ENCODE results near the gene PRLR.

PRLR gene

DNA sequence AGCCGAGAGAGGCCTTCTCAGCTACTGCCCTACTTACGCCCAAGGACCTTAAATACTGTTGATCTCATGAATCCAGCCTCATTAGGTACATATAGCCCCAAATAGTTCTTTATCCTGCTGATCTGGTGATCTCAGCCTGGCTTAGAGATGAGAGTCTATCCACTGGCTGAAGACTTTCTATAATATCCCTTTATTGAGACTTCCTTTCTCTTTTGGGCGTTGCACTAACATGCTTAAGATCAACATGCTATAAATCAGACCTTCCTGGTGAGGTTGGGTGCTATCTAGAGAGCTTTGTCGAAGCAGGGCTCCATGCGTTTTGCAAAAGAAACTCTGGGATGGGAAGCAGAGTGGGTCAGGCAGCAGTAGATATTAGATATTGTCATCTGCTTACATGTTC, 138.6 kb downstream of the PRLR start:
- in situ Hi-C loops (cut with MboI; ENCODE audit: low sequenced_read_pairs), result no loop called here

GRCh38 chr5:35089334-35090314, 140.7 kb downstream of the PRLR start:
- in situ Hi-C loops (cut with MboI; ENCODE audit: low sequenced_read_pairs), result no loop called here

GRCh38 chr5:35087991-35088390, 142.3 kb downstream of the PRLR start:
- in situ Hi-C loops (cut with MboI; ENCODE audit: low sequenced_read_pairs), result no loop called here

DNA sequence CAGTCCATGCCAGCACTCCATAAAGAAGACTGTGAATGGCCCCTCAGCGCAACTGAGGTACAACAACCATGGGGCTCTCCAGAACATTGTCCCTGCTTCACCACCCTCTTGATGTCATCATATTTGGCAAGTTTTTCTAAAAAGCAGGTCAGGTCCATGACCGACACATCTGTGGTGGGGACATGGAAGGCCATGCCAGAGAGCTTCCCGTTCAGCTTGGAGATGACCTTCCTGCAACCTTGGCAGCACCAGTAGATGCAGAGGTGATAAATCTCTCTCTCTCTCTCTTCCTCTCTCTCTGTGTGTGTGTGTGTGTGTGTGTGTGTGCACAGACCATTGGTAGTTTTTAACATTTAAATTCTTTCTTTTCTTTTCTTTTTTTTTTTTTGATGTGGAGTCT, 147.1 kb downstream of the PRLR start:
- in situ Hi-C loops (cut with MboI; ENCODE audit: low sequenced_read_pairs), result no loop called here

DNA sequence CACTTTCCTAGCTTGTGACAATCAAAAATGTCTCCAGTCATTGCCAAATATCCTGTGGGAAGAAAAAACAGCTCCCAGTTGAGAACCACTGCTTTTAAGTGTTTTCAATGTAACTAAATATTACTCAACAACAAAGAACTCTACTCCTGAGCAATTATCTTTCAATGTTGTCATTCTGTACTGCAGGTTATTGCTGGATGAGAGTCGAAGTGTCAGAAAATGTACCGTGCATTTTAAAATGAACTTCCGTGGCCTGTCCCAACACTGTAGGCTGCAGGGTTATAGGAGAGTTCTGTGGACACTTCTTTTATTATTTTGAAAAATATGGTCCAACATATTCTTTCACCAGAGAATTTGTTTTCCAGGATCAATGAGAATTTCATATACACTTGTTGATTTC, 147.8 kb downstream of the PRLR start:
- in situ Hi-C loops (cut with MboI; ENCODE audit: low sequenced_read_pairs), result no loop called here

- in situ Hi-C loops (cut with MboI; ENCODE audit: low sequenced_read_pairs), result no loop called here
Measured at GRCh38 chr5:35081134-35081533, 149.2 kb downstream of the PRLR start.

GRCh38 chr5:35073160-35073559, 157.1 kb downstream of the PRLR start:
- in situ Hi-C loops (cut with MboI; ENCODE audit: low sequenced_read_pairs), result no loop called here

- in situ Hi-C loops (cut with MboI; ENCODE audit: low sequenced_read_pairs), result no loop called here
Measured at GRCh38 chr5:35069188-35069587, 161.1 kb downstream of the PRLR start.

DNA sequence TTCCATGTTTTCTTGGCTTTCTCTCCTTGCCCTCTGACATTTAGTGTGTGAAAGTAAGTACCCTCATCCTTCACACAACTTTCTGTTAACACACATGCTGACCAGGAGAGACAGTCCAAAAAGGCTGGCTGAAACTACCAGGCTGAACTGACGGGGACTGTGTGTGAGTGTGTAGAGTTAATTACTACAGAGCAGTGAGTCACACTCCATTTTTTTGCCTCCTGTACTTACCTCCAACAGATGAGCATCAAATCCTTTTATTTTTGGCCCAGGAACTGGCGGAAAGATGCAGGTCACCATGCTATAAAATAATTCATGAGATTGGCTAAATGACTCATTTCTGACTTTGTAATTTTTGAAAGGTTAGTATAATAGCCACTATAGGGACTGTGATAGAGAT, 162.3 kb downstream of the PRLR start:
- in situ Hi-C loops (cut with MboI; ENCODE audit: low sequenced_read_pairs), result no loop called here

GRCh38 chr5:35066260-35066795, 164.0 kb downstream of the PRLR start:
- in situ Hi-C loops (cut with MboI; ENCODE audit: low sequenced_read_pairs), result no loop called here

GRCh38 chr5:35063414-35063813, 166.9 kb downstream of the PRLR start:
- in situ Hi-C loops (cut with MboI; ENCODE audit: low sequenced_read_pairs), result no loop called here

GRCh38 chr5:35061211-35061770, 169.0 kb downstream of the PRLR start:
- in situ Hi-C loops (cut with MboI; ENCODE audit: low sequenced_read_pairs), result no loop called here

GRCh38 chr5:35060236-35060635, 170.1 kb downstream of the PRLR start:
- in situ Hi-C loops (cut with MboI; ENCODE audit: low sequenced_read_pairs), result no loop called here

DNA sequence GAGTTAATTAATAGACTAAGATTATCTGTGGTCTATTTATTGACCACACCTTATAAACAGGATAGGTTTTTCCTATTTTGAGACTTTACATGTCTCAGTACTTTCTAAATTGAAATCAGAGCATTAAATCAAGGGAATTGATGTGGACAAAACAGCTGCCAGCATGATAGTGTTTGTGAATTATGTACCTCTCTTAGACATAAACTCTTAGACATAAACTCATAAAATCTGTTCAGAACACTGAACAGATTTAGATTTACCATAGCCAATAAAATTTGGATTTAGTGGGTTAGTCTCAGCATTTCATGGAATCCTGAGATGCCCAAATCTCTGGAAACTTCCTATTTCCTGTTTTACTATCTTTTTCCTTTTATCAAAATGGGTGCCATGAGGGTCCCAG, 171.0 kb downstream of the PRLR start:
- in situ Hi-C loops (cut with MboI; ENCODE audit: low sequenced_read_pairs), result no loop called here

- in situ Hi-C loops (cut with MboI; ENCODE audit: low sequenced_read_pairs), result no loop called here
Measured at GRCh38 chr5:35058374-35058788, 171.9 kb downstream of the PRLR start.

- in situ Hi-C loops (cut with MboI; ENCODE audit: low sequenced_read_pairs), result no loop called here
Measured at GRCh38 chr5:35056686-35057085, 173.6 kb downstream of the PRLR start.

- in situ Hi-C loops (cut with MboI; ENCODE audit: low sequenced_read_pairs), result no loop called here
Measured at GRCh38 chr5:35052838-35053237, 177.4 kb downstream of the PRLR start.

DNA sequence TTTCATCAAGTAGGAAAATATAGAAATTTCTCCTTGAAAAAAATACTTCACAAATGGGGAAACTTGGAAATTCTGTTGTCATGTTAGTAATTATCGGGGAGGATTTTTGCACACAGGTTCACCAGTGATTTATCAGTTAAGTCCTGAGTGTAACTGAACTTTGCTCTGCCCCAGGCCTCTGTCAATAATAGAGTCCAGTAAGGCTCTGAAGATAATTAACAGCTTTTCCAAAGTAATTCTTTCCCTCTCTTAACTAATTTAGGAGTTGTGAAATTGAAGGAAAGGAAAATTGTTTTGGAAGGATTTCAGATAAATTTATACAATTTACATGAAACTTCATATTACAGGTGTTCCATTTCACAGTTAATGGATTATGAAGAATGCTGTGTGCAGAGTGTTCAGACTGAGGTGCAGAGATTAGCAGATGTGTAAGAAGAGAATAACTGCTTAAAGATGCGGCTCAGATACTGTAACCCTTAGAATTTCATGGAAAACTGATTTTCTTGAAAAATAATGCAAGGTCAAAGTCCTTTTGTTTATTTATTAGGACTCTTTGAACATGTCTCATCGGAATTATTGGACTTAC, 179.7 kb downstream of the PRLR start:
- in situ Hi-C loops (cut with MboI; ENCODE audit: low sequenced_read_pairs), result no loop called here

DNA sequence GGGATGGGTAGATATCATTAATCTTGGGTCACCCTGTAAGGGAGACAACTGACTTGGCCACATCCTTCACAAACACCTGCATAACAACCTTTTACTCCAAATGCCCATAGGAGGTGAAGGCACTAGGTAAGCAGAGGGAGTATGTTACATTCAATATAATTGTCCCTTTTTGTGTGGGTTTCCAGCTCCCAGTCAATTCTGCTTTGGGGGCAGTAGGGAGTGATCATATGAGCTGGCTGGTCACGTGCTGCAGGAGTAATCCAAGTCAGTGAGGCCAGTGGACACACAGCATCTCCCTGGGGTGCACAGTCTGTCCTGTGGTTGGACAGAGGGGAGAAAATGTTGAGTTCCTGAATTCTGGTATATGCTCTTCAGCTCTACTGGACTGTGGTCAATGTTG, 181.4 kb downstream of the PRLR start:
- in situ Hi-C loops (cut with MboI; ENCODE audit: low sequenced_read_pairs), result no loop called here

GRCh38 chr5:35047785-35048404, 182.4 kb downstream of the PRLR start, which contains the start of gene AGXT2:
TSS of gene AGXT2 (minus strand) at chr5:35047949. CDS start at chr5:35047892, 57 bp downstream.
- in situ Hi-C loops (cut with MboI; ENCODE audit: low sequenced_read_pairs), result no loop called here

- in situ Hi-C loops (cut with MboI; ENCODE audit: low sequenced_read_pairs), result no loop called here
Measured at GRCh38 chr5:35046774-35047173, 183.5 kb downstream of the PRLR start.

Data from hTERT RPE-1 (cell line).